ENCODE results near the gene FBLN2.

DNA sequence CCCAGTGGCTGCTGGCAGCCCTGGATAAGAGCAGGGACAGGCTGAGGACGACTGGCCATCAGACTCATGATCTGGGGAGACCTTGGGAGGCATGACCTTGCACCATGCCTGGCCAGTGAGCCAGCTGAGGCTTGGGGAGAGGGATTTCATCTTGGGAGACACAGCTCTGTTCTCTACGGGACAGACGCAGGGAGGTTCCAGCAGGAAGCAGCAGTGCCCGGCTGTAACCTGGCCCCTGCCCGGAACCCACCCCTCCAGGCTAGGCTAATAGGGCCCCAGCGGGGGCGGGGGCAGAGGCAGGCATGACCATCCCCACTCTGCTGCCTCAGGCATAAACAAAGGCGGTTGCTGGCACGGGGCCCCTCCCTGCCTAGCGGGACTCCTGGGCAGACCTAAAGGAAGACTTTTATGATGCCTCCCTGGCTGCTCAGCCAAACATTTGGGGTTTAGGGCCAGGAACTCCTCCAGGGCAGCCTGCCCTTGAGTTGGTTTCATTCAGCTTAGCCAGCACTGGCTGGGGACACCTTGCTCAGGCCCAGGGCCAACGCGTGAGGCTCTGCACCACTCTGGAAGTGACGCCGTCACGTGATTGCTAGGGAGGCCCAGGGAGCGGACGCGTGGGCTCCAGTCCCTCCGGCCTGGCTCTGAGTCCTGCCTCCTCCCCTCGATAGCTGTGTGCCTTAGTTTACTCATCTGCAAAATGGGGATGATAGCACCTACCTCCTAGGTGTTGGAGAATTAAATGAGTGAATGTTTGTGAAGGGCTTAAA is 41.2 kb upstream of the FBLN2 start:
- TF ChIP-seq, protein P1, sequence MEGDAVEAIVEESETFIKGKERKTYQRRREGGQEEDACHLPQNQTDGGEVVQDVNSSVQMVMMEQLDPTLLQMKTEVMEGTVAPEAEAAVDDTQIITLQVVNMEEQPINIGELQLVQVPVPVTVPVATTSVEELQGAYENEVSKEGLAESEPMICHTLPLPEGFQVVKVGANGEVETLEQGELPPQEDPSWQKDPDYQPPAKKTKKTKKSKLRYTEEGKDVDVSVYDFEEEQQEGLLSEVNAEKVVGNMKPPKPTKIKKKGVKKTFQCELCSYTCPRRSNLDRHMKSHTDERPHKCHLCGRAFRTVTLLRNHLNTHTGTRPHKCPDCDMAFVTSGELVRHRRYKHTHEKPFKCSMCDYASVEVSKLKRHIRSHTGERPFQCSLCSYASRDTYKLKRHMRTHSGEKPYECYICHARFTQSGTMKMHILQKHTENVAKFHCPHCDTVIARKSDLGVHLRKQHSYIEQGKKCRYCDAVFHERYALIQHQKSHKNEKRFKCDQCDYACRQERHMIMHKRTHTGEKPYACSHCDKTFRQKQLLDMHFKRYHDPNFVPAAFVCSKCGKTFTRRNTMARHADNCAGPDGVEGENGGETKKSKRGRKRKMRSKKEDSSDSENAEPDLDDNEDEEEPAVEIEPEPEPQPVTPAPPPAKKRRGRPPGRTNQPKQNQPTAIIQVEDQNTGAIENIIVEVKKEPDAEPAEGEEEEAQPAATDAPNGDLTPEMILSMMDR (IDR thresholded peaks at IDR 0.05; ENCODE audit: borderline replicate concordance, extremely low read depth, low read length, poor library complexity, severe bottlenecking): no peak
- TF ChIP-seq EZH2 (IDR thresholded peaks at IDR 0.05; ENCODE audit: borderline replicate concordance, low read depth, low read length, severe bottlenecking): no peak
